ENCODE data around the gene OGFOD3.

GRCh38 chr17:82384730-82385481, 33.5 kb downstream of the OGFOD3 start:
- peak; percentile 5 for TF ChIP-seq CTCF (IDR thresholded peaks at IDR 0.05; ENCODE audit: poor library complexity)
- no peak for TF ChIP-seq EZH2phosphoT487 (IDR thresholded peaks at IDR 0.05; ENCODE audit: low read depth, severe bottlenecking, unreplicated experiment)
- no peak for TF ChIP-seq EZH2 (IDR thresholded peaks at IDR 0.05; ENCODE audit: borderline replicate concordance)

All from hepatocyte (in vitro differentiated cells).